ENCODE data around the gene TRAPPC10. TPM values are rescaled to one million over a fixed set of nuclear protein-coding genes. Genes with fewer than 3 reads are reported as not detected.
"Not testable (repeated sequence)": the region's sequence is repeated elsewhere in the genome, so short reads cannot be mapped to it uniquely, and the experiment has no call there.

Gene TRAPPC10
- total and polyA plus RNA-seq, 9 of the 15 experiments (the other 6 are each of a cell fraction or from before 2014, with no cell fraction given): 1.1 to 33.8 (median 24.3) TPM

DNA sequence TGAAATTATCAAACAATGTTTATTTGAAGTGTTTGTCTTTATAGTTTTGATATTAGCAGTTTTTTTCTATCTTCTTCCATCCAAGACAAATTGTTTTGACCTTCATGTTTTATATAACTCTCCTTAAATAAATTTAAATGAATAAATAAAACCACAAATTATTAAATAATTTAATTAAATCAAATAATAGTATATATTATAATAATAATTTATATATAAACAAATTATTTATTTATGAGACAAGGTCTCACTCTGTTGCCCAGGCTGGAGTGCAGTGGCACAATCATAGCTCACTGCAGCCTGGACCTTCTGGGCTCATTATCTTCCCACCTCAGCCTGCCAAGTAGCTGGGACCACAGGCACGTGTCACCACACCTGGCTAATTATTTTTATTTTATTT, 82.7 kb downstream of the TRAPPC10 start (continued):
- TF ChIP-seq, protein P1, sequence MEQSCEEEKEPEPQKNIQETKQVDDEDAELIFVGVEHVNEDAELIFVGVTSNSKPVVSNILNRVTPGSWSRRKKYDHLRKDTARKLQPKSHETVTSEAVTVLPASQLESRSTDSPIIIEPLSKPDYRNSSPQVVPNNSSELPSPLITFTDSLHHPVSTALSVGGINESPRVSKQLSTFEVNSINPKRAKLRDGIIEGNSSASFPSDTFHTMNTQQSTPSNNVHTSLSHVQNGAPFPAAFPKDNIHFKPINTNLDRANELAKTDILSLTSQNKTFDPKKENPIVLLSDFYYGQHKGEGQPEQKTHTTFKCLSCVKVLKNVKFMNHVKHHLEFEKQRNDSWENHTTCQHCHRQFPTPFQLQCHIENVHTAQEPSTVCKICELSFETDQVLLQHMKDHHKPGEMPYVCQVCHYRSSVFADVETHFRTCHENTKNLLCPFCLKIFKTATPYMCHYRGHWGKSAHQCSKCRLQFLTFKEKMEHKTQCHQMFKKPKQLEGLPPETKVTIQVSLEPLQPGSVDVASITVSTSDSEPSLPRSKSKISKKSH (CRISPR knock-in tag; IDR thresholded peaks at IDR 0.05): no peak
- TF ChIP-seq, protein P2, sequence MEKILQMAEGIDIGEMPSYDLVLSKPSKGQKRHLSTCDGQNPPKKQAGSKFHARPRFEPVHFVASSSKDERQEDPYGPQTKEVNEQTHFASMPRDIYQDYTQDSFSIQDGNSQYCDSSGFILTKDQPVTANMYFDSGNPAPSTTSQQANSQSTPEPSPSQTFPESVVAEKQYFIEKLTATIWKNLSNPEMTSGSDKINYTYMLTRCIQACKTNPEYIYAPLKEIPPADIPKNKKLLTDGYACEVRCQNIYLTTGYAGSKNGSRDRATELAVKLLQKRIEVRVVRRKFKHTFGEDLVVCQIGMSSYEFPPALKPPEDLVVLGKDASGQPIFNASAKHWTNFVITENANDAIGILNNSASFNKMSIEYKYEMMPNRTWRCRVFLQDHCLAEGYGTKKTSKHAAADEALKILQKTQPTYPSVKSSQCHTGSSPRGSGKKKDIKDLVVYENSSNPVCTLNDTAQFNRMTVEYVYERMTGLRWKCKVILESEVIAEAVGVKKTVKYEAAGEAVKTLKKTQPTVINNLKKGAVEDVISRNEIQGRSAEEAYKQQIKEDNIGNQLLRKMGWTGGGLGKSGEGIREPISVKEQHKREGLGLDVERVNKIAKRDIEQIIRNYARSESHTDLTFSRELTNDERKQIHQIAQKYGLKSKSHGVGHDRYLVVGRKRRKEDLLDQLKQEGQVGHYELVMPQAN (IDR thresholded peaks at IDR 0.05; ENCODE audit: borderline replicate concordance): no peak
- TF ChIP-seq STAG1 (CRISPR knock-in tag; IDR thresholded peaks at IDR 0.05; ENCODE audit: borderline replicate concordance) (no peak), PHF21A (IDR thresholded peaks at IDR 0.05; ENCODE audit: borderline replicate concordance, low read depth) (no peak), ZNF780A (CRISPR knock-in tag; IDR thresholded peaks at IDR 0.05) (no peak)

DNA sequence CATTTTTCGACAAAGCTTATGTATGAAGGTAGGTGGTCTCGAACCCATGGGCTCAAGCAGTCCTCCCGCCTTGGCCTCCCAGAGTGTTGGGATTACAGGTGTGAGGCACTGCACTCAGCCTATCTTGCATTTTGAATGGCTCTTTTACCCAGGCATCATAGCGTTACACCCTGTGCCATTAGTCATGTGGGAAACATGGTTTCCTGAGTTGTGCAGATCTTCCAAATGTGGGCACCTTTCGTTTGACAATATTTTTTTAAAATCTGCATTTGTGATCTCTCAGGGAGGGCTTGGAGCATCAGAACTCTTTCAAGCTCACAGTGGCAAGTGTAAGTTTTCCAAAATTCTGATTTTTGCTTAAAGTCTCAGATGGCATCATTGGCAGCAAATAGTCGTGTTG, 86.4 kb downstream of the TRAPPC10 start:
- DNase-seq (ENCODE audit: extremely low read depth in 1 of 4, low spot score in 3 of 4); ATAC-seq; H3K27me3 ChIP-seq (ENCODE audit: control insufficient read depth in 2 of 2, insufficient read depth in 2 of 2, low read length in 2 of 2); H3K9ac ChIP-seq (ENCODE audit: insufficient read depth in 1 of 2, low read depth in 2 of 2, low read length in 2 of 2); H3K4me2 ChIP-seq (ENCODE audit: insufficient read depth, low read length); intact Hi-C loops (cut with micrococcal nuclease); H3K9me3 ChIP-seq (replicated peaks; ENCODE audit: control insufficient read depth, insufficient read depth, low read depth, low read length); H3K4me3 ChIP-seq; BruUV-seq (replicated peaks); CTCF ChIA-PET (ENCODE audit: low intra/inter-chr PET ratio); POLR2A ChIA-PET; H3K4me1 ChIP-seq (replicated peaks in 1 of 2; ENCODE audit: control insufficient read depth in 2 of 2, insufficient read depth in 2 of 2, low read length in 2 of 2); H3K9me1 ChIP-seq (ENCODE audit: control insufficient read depth, insufficient read depth, low read length); FAIRE-seq; H3K79me2 ChIP-seq (ENCODE audit: control insufficient read depth, insufficient read depth, low read length); in situ Hi-C loops (cut with MboI); H3K27ac ChIP-seq (ENCODE audit: extremely low read depth, low read depth, low read length); H4K20me1 ChIP-seq (replicated peaks; ENCODE audit: control insufficient read depth, insufficient read depth, low read length); H2AFZ ChIP-seq (ENCODE audit: low read depth, low read length): not testable (repeated sequence)
- WGBS (ENCODE audit: insufficient coverage, low coverage, missing lambda C conversion rate): no CpG with 5 or more reads among the region's 6 CpGs
- H3K36me3 ChIP-seq (ENCODE audit: control insufficient read depth, insufficient read depth, low read length): peaks cover 14% of the 10 kb centered on the region; the same call in 1 of the 3 replicates

DNA sequence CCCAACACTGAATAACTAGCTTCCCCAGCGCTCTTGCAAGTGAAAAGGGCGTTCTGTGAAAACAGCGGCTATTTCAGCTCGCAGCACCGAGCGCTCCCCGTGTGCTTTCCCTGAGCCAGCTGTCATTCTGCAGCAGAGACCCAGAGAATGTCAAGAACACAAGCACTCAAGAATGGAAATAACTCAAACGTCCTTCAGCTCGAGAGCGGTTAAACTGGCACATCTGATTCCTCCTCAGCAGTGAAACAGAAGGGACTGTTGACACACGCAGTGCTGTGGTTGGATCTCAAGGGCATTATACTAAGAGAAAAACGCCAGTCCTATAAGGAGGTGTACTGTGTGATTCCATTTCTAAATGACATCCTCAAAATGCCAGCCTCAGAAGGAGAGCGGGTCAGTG, 86.9 kb downstream of the TRAPPC10 start:
- ATAC-seq; in situ Hi-C loops (cut with MboI); H3K4me1 ChIP-seq (replicated peaks in 1 of 2; ENCODE audit: control insufficient read depth in 2 of 2, insufficient read depth in 2 of 2, low read length in 2 of 2); H2AFZ ChIP-seq (ENCODE audit: low read depth, low read length); H3K4me3 ChIP-seq; H3K4me2 ChIP-seq (ENCODE audit: insufficient read depth, low read length); H3K9me3 ChIP-seq (replicated peaks; ENCODE audit: control insufficient read depth, insufficient read depth, low read depth, low read length); H3K27ac ChIP-seq (ENCODE audit: extremely low read depth, low read depth, low read length); H3K9ac ChIP-seq (ENCODE audit: insufficient read depth in 1 of 2, low read depth in 2 of 2, low read length in 2 of 2); H3K27me3 ChIP-seq (ENCODE audit: control insufficient read depth in 2 of 2, insufficient read depth in 2 of 2, low read length in 2 of 2); H3K36me3 ChIP-seq (ENCODE audit: control insufficient read depth, insufficient read depth, low read length); DNase-seq (ENCODE audit: extremely low read depth in 1 of 4, low spot score in 3 of 4); H3K79me2 ChIP-seq (ENCODE audit: control insufficient read depth, insufficient read depth, low read length); H4K20me1 ChIP-seq (replicated peaks; ENCODE audit: control insufficient read depth, insufficient read depth, low read length); POLR2A ChIA-PET; intact Hi-C loops (cut with micrococcal nuclease); CTCF ChIA-PET (ENCODE audit: low intra/inter-chr PET ratio); H3K9me1 ChIP-seq (ENCODE audit: control insufficient read depth, insufficient read depth, low read length); BruUV-seq (replicated peaks); FAIRE-seq: not testable (repeated sequence)
- WGBS (ENCODE audit: insufficient coverage, low coverage, missing lambda C conversion rate): no CpG with 5 or more reads among the region's 13 CpGs

Measured in K562 (cell line).